ENCODE data around the gene HES1.

DNA sequence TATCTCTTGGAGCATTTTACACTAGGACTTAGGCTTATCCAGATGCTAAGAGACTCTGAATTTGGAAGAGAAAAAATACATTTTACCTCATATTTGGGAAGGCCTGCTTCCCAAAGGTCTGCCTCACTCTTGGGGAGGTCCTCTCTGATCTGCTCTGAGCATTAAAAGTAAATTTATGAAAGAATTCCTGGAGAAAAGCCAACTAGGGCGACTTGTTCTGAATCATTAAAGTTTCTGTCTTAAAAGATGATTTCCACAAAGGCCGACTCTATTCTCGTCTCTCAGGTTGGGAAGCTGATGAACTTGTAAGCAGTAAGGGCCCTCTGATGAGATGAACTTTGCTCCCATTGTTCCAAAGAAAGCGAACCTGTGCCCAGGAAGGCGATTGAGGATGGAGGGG is 48.7 kb upstream of the HES1 start:
- no peak for TF ChIP-seq CTCF (IDR thresholded peaks at IDR 0.05)
- no peak for TF ChIP-seq EP300 (IDR thresholded peaks at IDR 0.05)
